ENCODE measurements around the gene PNLDC1. TPM values are rescaled to one million over a fixed set of nuclear protein-coding genes. Genes with fewer than 3 reads are reported as not detected.

Gene PNLDC1
- total RNA-seq (2022; extraction: Qiagen RNA extraction; ENCODE audit: low read depth) = 0.12 to 0.17 TPM in 2 of 5 replicates, not detected in the others

GRCh38 chr6:159800141-159800865 is at the start of gene PNLDC1:
PNLDC1 (plus strand) TSS chr6:159800276; CDS start chr6:159800308, 32 bp downstream.

GRCh38 chr6:159761873-159762680 is 38.0 kb upstream of the PNLDC1 start, which contains the start of gene ACAT2:
ACAT2 (plus strand) TSS chr6:159762045; CDS start chr6:159762088, 43 bp downstream.

GRCh38 chr6:159789377-159790148 is 10.5 kb upstream of the PNLDC1 start, which contains the start of gene TCP1:
TCP1 (minus strand) TSS chr6:159789602; CDS start chr6:159789468, 134 bp downstream.

GRCh38 chr6:159790149-159790955 is 9.7 kb upstream of the PNLDC1 start, which contains the start of gene MRPL18:
MRPL18 (plus strand) TSS chr6:159790467; CDS start chr6:159790588, 121 bp downstream.

Other genes starting within 250 kb of the PNLDC1 start
- gene SOD2, start 107.0 kb upstream of the PNLDC1 start, total RNA-seq (2022; extraction: Qiagen RNA extraction; ENCODE audit: low read depth) = 167 to 225 TPM (median 201 TPM) in 5 replicates
- 67.7 to 79.1 TPM (median 74.4 TPM) in 5 replicates for gene WTAP, start 72.8 kb upstream of the PNLDC1 start, total RNA-seq (2022; extraction: Qiagen RNA extraction; ENCODE audit: low read depth)
- gene ACAT2, start 38.2 kb upstream of the PNLDC1 start, total RNA-seq (2022; extraction: Qiagen RNA extraction; ENCODE audit: low read depth) = 25.5 to 31.1 TPM (median 29.7 TPM) in 5 replicates
- 196 to 256 TPM (median 236 TPM) in 5 replicates for gene TCP1, start 10.7 kb upstream of the PNLDC1 start, total RNA-seq (2022; extraction: Qiagen RNA extraction; ENCODE audit: low read depth)
- 69.9 to 103 TPM (median 95.6 TPM) in 5 replicates for gene MRPL18, start 9.8 kb upstream of the PNLDC1 start, total RNA-seq (2022; extraction: Qiagen RNA extraction; ENCODE audit: low read depth)
- gene MAS1, start 90.7 kb downstream of the PNLDC1 start, total RNA-seq (2022; extraction: Qiagen RNA extraction; ENCODE audit: low read depth) = not detected in 5 replicates
- 29.2 to 35.9 TPM (median 34.1 TPM) in 5 replicates for gene IGF2R, start 168.8 kb downstream of the PNLDC1 start, total RNA-seq (2022; extraction: Qiagen RNA extraction; ENCODE audit: low read depth)